GM12878 (cell line): ENCODE data around the gene PKP2. TPM values are rescaled to one million over a fixed set of nuclear protein-coding genes. Genes with fewer than 3 reads are reported as not detected.

Experiments used
- ATAC-seq: fragments of 200-7000 bp; cut with Tn5 transposase; 3 replicates; pipeline ENCODE4 v1.9.1; 2020; ENCODE audit warnings: mild to moderate bottlenecking, moderate library complexity
- BruUV-seq: library from RNA; stranded (reverse); fragments of 400-500 nt; replicated peaks from 2 replicates; lab custom pipeline; 2021; lab: Mats Ljungman, UMichigan
- CTCF ChIA-PET: fragments of 300-600 bp; sonication (Branson Sonifier 250); formaldehyde crosslinking; extraction: SDS; loops from one replicate; lab custom pipeline; 2021; ENCODE audit warnings: inconsistent platforms; lab: Yijun Ruan, JAX
- POLR2A ChIA-PET: fragments of 350-600 bp; formaldehyde crosslinking; extraction: SDS; loops from one replicate; lab custom pipeline; 2021; ENCODE audit warnings: inconsistent platforms; lab: Charles Lee
- RAD21 ChIA-PET: fragments of 300-600 bp; sonication (Branson Sonifier 250); formaldehyde crosslinking; loops from one replicate; lab custom pipeline; 2023; ENCODE audit warnings: antibody characterized with exemption; ENCODE audit not compliant: unreplicated experiment; lab: Charles Lee
- SMC1A ChIA-PET: fragments of 300-600 bp; sonication (Branson Sonifier 250); formaldehyde crosslinking; loops from one replicate; lab custom pipeline; 2023; ENCODE audit not compliant: unreplicated experiment, uncharacterized antibody; lab: Charles Lee
- DNase-seq: peaks from one replicate; pipeline ENCODE4 v3.0.0-alpha.2; 2011; ENCODE audit warnings: low read depth, low spot score
- FAIRE-seq: peaks from 3 replicates; lab custom pipeline; 2011; peaks lifted over from hg19 to GRCh38; lab: Jason Lieb, UNC
- H2AFZ ChIP-seq: 2 replicates; pipeline ENCODE4 v1.6.0; 2011; ENCODE audit warnings: low read depth, low read length, control low read depth; ENCODE audit not compliant: control insufficient read depth
- H3K27ac ChIP-seq: 2 replicates; pipeline ENCODE4 v1.5.1; 2011; ENCODE audit warnings: control low read depth; ENCODE audit not compliant: control insufficient read depth, insufficient read depth
- H3K27me3 ChIP-seq, 2 experiments: replicated peaks in 1 of 2; 2 replicates each; pipeline versions ENCODE4 v1.6.0 to v1.6.1; 2011; ENCODE audit warnings: low read length in 1 of 2; ENCODE audit not compliant: control insufficient read depth in 2 of 2, insufficient read depth in 2 of 2
- H3K36me3 ChIP-seq, 2 experiments: 2 replicates each; pipeline ENCODE4 v1.5.1; 2011; ENCODE audit warnings: low read length in 1 of 2; ENCODE audit not compliant: control insufficient read depth in 2 of 2, insufficient read depth in 2 of 2
- H3K4me1 ChIP-seq: 2 replicates; pipeline ENCODE4 v1.6.1; 2011; ENCODE audit warnings: mild to moderate bottlenecking, low read length, moderate library complexity, mixed read lengths; ENCODE audit not compliant: control insufficient read depth, insufficient read depth
- H3K4me2 ChIP-seq: 2 replicates; pipeline ENCODE4 v1.6.0; 2011; ENCODE audit warnings: control low read depth; ENCODE audit not compliant: control insufficient read depth, insufficient read depth
- H3K4me3 ChIP-seq: fragments of 200-600 bp; sonication (generic); 2 replicates; pipeline ENCODE4 v1.5.1; 2016
- H3K79me2 ChIP-seq: 2 replicates; pipeline ENCODE4 v1.6.0; 2011; ENCODE audit warnings: low read length; ENCODE audit not compliant: control insufficient read depth, insufficient read depth
- H3K9ac ChIP-seq: 2 replicates; pipeline ENCODE4 v1.8.0; 2011; ENCODE audit warnings: low read length, control low read depth, mixed read lengths; ENCODE audit not compliant: control insufficient read depth, insufficient read depth
- H3K9me3 ChIP-seq: replicated peaks from 3 replicates; pipeline ENCODE4 v1.5.1; 2011; ENCODE audit warnings: mild to moderate bottlenecking, low read length; ENCODE audit not compliant: control insufficient read depth, insufficient read depth
- H4K20me1 ChIP-seq: 2 replicates; pipeline ENCODE4 v1.6.0; 2011; ENCODE audit not compliant: control insufficient read depth, insufficient read depth
- ASH2L ChIP-seq: fragments of 300-600, 200-600 bp; sonication (generic); IDR thresholded peaks from 2 replicates; pipeline ENCODE4 v1.6.1; 2017; ENCODE audit warnings: low read depth, mild to moderate bottlenecking, borderline replicate concordance
- BHLHE40 ChIP-seq, 2 experiments: fragments of 450-650 bp in 1 of 2; IDR thresholded peaks; 2 replicates each; pipeline ENCODE4 v1.6.1; 2011 to 2017; ENCODE audit warnings: low read depth in 2 of 2, borderline replicate concordance in 1 of 2, improper control_type of control experiment in 1 of 2, low read length in 1 of 2, mild to moderate bottlenecking in 1 of 2
- ESRRA ChIP-seq: IDR thresholded peaks from 2 replicates; pipeline ENCODE4 v1.6.1; 2012; ENCODE audit warnings: mild to moderate bottlenecking, low read length, improper control_type of control experiment
- ETV6 ChIP-seq, 2 experiments: fragments of 450-650 bp in 1 of 2; IDR thresholded peaks in 1 of 2; conservative IDR thresholded peaks in 1 of 2; 2 replicates each; pipeline ENCODE4 v1.6.1; 2014; ENCODE audit warnings: antibody characterized with exemption in 1 of 2, borderline replicate concordance in 1 of 2, low read depth in 1 of 2, mild to moderate bottlenecking in 1 of 2, moderate library complexity in 1 of 2
- FOXK2 ChIP-seq: fragments of 450-650 bp; IDR thresholded peaks from 2 replicates; pipeline ENCODE4 v1.6.1; 2017; ENCODE audit warnings: mild to moderate bottlenecking, moderate library complexity
- NR2C2 ChIP-seq: IDR thresholded peaks from 2 replicates; pipeline ENCODE4 v1.6.1; 2011; ENCODE audit warnings: borderline replicate concordance, low read depth; ENCODE audit not compliant: control insufficient read depth, insufficient read length
- POLR2AphosphoS5 ChIP-seq: IDR thresholded peaks from 2 replicates; pipeline ENCODE4 v1.6.1; 2011; ENCODE audit warnings: mild to moderate bottlenecking, low read length, inconsistent platforms
- RAD21 ChIP-seq: IDR thresholded peaks from 2 replicates; pipeline ENCODE4 v1.6.1; 2011; ENCODE audit warnings: mild to moderate bottlenecking, low read depth, low read length, moderate library complexity; ENCODE audit not compliant: insufficient read depth
- RUNX3 ChIP-seq: IDR thresholded peaks from 2 replicates; pipeline ENCODE4 v1.6.1; 2012; ENCODE audit warnings: low read length, inconsistent platforms
- SMAD1 ChIP-seq: fragments of 450-650 bp; IDR thresholded peaks from 2 replicates; pipeline ENCODE4 v1.6.1; 2018; ENCODE audit warnings: mild to moderate bottlenecking, low read depth; ENCODE audit not compliant: partially characterized antibody
- SMAD5 ChIP-seq: IDR thresholded peaks from 2 replicates; pipeline ENCODE4 v1.6.1; 2016; ENCODE audit warnings: antibody characterized with exemption, low read depth
- SMC3 ChIP-seq: IDR thresholded peaks from 2 replicates; pipeline ENCODE4 v1.6.1; 2011; ENCODE audit warnings: low read length, improper control_type of control experiment, borderline replicate concordance
- SREBF2 ChIP-seq: IDR thresholded peaks from 2 replicates; pipeline ENCODE4 v1.6.1; 2012; ENCODE audit warnings: mild to moderate bottlenecking, low read length
- STAT3 ChIP-seq: IDR thresholded peaks from 2 replicates; pipeline ENCODE4 v1.6.1; 2011; ENCODE audit warnings: low read depth, low read length, improper control_type of control experiment
- SUPT20H ChIP-seq: IDR thresholded peaks from 2 replicates; pipeline ENCODE4 v1.6.1; 2011; ENCODE audit warnings: low read depth, mild to moderate bottlenecking, low read length, moderate library complexity, borderline replicate concordance; ENCODE audit not compliant: control insufficient read depth
- TCF3 ChIP-seq: IDR thresholded peaks from 2 replicates; pipeline ENCODE4 v1.6.1; 2012; ENCODE audit warnings: low read depth, mild to moderate bottlenecking, low read length, borderline replicate concordance; ENCODE audit not compliant: insufficient read depth
- ZNF207 ChIP-seq: fragments of 450-650 bp; IDR thresholded peaks from 2 replicates; pipeline ENCODE4 v1.6.1; 2014; ENCODE audit warnings: antibody characterized with exemption, mild to moderate bottlenecking, borderline replicate concordance
- ZNF274 ChIP-seq: IDR thresholded peaks from one replicate; pipeline ENCODE4 v1.8.0; 2011; ENCODE audit not compliant: insufficient read length, insufficient read depth
- WGBS: methylation state at CpG from one replicate; pipeline ENCODE4 v1.1.6; 2016; ENCODE audit warnings: low lambda C conversion rate; ENCODE audit not compliant: insufficient replicate concordance, insufficient coverage; ENCODE audit errors: missing lambda C conversion rate; 5-methylcytosine and 5-hydroxymethylcytosine counted together
- in situ Hi-C: fragments of 300-500 bp; cut with MboI; formaldehyde crosslinking; loops from 9 replicates; pipeline ENCODE4 v1.14.3; 2018; ENCODE audit warnings: mixed read lengths
- intact Hi-C: fragments of 100-400 bp; cut with micrococcal nuclease; formaldehyde crosslinking; loops from one replicate; pipeline ENCODE4 v1.14.2; 2022; ENCODE audit not compliant: unreplicated experiment
- polyA plus RNA-seq, 11 experiments: library from polyadenylated mRNA; depleted of rRNA in 4 of 11; unstranded in 6 of 11; stranded (reverse) in 5 of 11; fragments of >200 nt; fragmentation: Nextera tagmentation in 4 of 11; fragmentation: Illumina TruSeq in 1 of 11; extraction: Ambion mirVana in 4 of 11; extraction: Trizol in 1 of 11; gene quantifications; 1 replicate in 1 of 11; 2 replicates in 10 of 11; pipeline versions ENCODE4 v1.2.1 to v1.2.3, GENCODE V29; 2011 to 2016; ENCODE audit warnings: inconsistent platforms in 2 of 11, missing spikeins in 2 of 11, low read depth in 1 of 11
- total RNA-seq, 4 experiments: library from RNA; depleted of rRNA in 3 of 4; stranded (reverse); fragments of >200 nt in 3 of 4; fragmentation: Illumina TruSeq in 1 of 4; extraction: Trizol in 1 of 4; gene quantifications; 2 replicates each; pipeline versions ENCODE4 v1.2.1 to v1.2.3, GENCODE V29; 2013 to 2021
- TF ChIP-seq, protein P1 (sequence below): fragments of 450-650 bp; IDR thresholded peaks from 2 replicates; pipeline ENCODE4 v1.6.1; 2018; ENCODE audit warnings: borderline replicate concordance, mild to moderate bottlenecking; ENCODE audit not compliant: partially characterized antibody

Gene PKP2
- total and polyA plus RNA-seq, 10 of the 15 experiments (the other 5 are each of a cell fraction or from before 2014, with no cell fraction given), result 0.02 to 4.1 (median 0.07) TPM; not detected in 4

- TF ChIP-seq ASH2L (no peak), ETV6 (conservative IDR thresholded peaks at IDR 0.05 in 1 of 2, IDR thresholded peaks at IDR 0.05 in 1 of 2; ENCODE audit: borderline replicate concordance in 1 of 2, low read depth in 1 of 2) (no peak), SMAD1 (no peak), ZNF207 (no peak), FOXK2 (no peak), NR2C2 (no peak), TCF3 (no peak), ESRRA (no peak), RAD21 (no peak), SUPT20H (no peak), BHLHE40 (IDR thresholded peaks at IDR 0.05; ENCODE audit: borderline replicate concordance in 1 of 2, low read depth in 2 of 2, low read length in 1 of 2) (no peak), SMC3 (no peak), SMAD5 (no peak), STAT3 (no peak), SREBF2 (no peak), ZNF274 (no peak), POLR2AphosphoS5 (no peak), RUNX3 (no peak)
- TF ChIP-seq, protein P1, sequence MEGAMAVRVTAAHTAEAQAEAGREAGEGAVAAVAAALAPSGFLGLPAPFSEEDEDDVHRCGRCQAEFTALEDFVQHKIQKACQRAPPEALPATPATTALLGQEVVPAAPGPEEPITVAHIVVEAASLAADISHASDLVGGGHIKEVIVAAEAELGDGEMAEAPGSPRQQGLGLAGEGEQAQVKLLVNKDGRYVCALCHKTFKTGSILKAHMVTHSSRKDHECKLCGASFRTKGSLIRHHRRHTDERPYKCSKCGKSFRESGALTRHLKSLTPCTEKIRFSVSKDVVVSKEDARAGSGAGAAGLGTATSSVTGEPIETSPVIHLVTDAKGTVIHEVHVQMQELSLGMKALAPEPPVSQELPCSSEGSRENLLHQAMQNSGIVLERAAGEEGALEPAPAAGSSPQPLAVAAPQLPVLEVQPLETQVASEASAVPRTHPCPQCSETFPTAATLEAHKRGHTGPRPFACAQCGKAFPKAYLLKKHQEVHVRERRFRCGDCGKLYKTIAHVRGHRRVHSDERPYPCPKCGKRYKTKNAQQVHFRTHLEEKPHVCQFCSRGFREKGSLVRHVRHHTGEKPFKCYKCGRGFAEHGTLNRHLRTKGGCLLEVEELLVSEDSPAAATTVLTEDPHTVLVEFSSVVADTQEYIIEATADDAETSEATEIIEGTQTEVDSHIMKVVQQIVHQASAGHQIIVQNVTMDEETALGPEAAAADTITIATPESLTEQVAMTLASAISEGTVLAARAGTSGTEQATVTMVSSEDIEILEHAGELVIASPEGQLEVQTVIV, result no peak
- no peaks in the 10 kb centered on the region for H3K4me1 ChIP-seq
- POLR2A ChIA-PET, result no interaction called here
- RAD21 ChIA-PET, result no interaction called here
- no peaks in the 10 kb centered on the region for H3K9me3 ChIP-seq
- H3K27ac ChIP-seq, result no peak overlapping the region
- SMC1A ChIA-PET, result interaction anchor here (0.6 to 7.2 kb wide), 2 partner anchors 164 to 733 kb away, joined by 3 to 61 read pairs; partner anchors contain the start of gene YARS2
- H4K20me1 ChIP-seq, result no peaks in the 10 kb centered on the region
- DNase-seq (no peak), FAIRE-seq (no peak), ATAC-seq (no peak)
- no TSS peak for BruUV-seq
- no peaks in the 10 kb centered on the region for H3K79me2 ChIP-seq
- in situ Hi-C loops (loop anchor here (25.0 kb wide), 1 partner anchor 1258 kb away; the partner anchor contains the start of gene ETFBKMT), intact Hi-C loops (no loop called here)
- no peak overlapping the region for H2AFZ ChIP-seq
- CTCF ChIA-PET, result interaction anchor here (6.7 kb wide), 1 partner anchor 164 kb away, joined by 85 read pairs; the partner anchor contains the start of gene YARS2
- WGBS, result 48% methylated on average over 8 of the region's 8 CpGs
- no peak overlapping the region for H3K9ac ChIP-seq
- no peaks in the 10 kb centered on the region for H3K27me3 ChIP-seq
- H3K4me2 ChIP-seq, result no peak overlapping the region
- no peak overlapping the region for H3K4me3 ChIP-seq
- no peaks in the 10 kb centered on the region for H3K36me3 ChIP-seq
Observed at GRCh38 chr12:32920506-32921085, 24.0 kb upstream of the PKP2 start.
